Measurements from ENCODE around the gene TRABD2B. TPM values are rescaled to one million over a fixed set of nuclear protein-coding genes. Genes with fewer than 3 reads are reported as not detected.

TRABD2B gene
- total and polyA plus RNA-seq, 2 experiments from 2014 or later = 1.6 to 2.0 TPM

DNA sequence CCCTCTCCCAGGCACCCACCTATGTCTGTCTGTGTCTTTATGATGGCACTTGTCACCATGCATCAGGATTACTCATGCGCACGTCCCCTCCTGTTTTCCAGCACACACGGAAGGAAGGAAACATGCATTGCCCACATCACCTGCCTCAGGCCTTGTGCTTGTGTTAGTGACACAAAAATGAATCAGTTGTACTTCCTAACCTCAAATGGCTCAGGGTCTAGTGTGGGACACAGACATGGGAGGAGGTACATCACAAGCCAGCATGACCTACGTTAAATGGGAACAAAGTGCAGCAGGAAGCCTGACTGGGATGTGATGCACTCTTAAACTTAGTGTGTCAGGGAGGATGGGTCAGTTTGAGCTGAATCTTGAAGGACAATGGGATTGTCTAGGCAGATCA is 126.7 kb downstream of the TRABD2B start:
- Histone ChIP-seq H3K27me3 (ENCODE audit: insufficient read depth) (no peaks in the 10 kb centered on the region), H3K4me3 (no peak overlapping the region), H3K4me2 (no peak overlapping the region), H3K27ac (ENCODE audit: low read depth) (no peak overlapping the region), H3K36me3 (ENCODE audit: insufficient read depth) (no peaks in the 10 kb centered on the region), H2AFZ (no peak overlapping the region), H4K20me1 (replicated peaks; ENCODE audit: insufficient read depth) (no peaks in the 10 kb centered on the region), H3K9me2 (ENCODE audit: insufficient read depth) (no peaks in the 10 kb centered on the region), H3K4me1 (ENCODE audit: insufficient read depth) (no peaks in the 10 kb centered on the region), H3K79me2 (replicated peaks; ENCODE audit: insufficient read depth) (no peaks in the 10 kb centered on the region), H3F3A (replicated peaks; ENCODE audit: low read depth) (no peaks in the 10 kb centered on the region)
- no peak for TF ChIP-seq NANOG (IDR thresholded peaks at IDR 0.05; ENCODE audit: borderline replicate concordance)
- TF ChIP-seq JUNB (IDR thresholded peaks at IDR 0.05; ENCODE audit: unreplicated experiment) = no peak
- TF ChIP-seq CTCF (conservative IDR thresholded peaks at IDR 0.05; ENCODE audit: low read depth in 2 of 2) = no peak
- TF ChIP-seq, protein P1, sequence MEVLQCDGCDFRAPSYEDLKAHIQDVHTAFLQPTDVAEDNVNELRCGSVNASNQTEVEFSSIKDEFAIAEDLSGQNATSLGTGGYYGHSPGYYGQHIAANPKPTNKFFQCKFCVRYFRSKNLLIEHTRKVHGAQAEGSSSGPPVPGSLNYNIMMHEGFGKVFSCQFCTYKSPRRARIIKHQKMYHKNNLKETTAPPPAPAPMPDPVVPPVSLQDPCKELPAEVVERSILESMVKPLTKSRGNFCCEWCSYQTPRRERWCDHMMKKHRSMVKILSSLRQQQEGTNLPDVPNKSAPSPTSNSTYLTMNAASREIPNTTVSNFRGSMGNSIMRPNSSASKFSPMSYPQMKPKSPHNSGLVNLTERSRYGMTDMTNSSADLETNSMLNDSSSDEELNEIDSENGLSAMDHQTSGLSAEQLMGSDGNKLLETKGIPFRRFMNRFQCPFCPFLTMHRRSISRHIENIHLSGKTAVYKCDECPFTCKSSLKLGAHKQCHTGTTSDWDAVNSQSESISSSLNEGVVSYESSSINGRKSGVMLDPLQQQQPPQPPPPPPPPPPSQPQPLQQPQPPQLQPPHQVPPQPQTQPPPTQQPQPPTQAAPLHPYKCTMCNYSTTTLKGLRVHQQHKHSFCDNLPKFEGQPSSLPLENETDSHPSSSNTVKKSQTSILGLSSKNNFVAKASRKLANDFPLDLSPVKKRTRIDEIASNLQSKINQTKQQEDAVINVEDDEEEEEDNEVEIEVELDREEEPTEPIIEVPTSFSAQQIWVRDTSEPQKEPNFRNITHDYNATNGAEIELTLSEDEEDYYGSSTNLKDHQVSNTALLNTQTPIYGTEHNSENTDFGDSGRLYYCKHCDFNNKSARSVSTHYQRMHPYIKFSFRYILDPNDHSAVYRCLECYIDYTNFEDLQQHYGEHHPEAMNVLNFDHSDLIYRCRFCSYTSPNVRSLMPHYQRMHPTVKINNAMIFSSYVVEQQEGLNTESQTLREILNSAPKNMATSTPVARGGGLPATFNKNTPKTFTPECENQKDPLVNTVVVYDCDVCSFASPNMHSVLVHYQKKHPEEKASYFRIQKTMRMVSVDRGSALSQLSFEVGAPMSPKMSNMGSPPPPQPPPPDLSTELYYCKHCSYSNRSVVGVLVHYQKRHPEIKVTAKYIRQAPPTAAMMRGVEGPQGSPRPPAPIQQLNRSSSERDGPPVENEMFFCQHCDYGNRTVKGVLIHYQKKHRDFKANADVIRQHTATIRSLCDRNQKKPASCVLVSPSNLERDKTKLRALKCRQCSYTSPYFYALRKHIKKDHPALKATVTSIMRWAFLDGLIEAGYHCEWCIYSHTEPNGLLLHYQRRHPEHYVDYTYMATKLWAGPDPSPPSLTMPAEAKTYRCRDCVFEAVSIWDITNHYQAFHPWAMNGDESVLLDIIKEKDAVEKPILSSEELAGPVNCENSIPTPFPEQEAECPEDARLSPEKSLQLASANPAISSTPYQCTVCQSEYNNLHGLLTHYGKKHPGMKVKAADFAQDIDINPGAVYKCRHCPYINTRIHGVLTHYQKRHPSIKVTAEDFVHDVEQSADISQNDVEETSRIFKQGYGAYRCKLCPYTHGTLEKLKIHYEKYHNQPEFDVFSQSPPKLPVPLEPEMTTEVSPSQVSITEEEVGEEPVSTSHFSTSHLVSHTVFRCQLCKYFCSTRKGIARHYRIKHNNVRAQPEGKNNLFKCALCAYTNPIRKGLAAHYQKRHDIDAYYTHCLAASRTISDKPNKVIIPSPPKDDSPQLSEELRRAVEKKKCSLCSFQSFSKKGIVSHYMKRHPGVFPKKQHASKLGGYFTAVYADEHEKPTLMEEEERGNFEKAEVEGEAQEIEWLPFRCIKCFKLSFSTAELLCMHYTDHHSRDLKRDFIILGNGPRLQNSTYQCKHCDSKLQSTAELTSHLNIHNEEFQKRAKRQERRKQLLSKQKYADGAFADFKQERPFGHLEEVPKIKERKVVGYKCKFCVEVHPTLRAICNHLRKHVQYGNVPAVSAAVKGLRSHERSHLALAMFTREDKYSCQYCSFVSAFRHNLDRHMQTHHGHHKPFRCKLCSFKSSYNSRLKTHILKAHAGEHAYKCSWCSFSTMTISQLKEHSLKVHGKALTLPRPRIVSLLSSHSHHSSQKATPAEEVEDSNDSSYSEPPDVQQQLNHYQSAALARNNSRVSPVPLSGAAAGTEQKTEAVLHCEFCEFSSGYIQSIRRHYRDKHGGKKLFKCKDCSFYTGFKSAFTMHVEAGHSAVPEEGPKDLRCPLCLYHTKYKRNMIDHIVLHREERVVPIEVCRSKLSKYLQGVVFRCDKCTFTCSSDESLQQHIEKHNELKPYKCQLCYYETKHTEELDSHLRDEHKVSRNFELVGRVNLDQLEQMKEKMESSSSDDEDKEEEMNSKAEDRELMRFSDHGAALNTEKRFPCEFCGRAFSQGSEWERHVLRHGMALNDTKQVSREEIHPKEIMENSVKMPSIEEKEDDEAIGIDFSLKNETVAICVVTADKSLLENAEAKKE (CRISPR knock-in tag; IDR thresholded peaks at IDR 0.05) = no peak
- TF ChIP-seq REST (IDR thresholded peaks at IDR 0.05; ENCODE audit: unreplicated experiment) = no peak
- TF ChIP-seq, protein P2, sequence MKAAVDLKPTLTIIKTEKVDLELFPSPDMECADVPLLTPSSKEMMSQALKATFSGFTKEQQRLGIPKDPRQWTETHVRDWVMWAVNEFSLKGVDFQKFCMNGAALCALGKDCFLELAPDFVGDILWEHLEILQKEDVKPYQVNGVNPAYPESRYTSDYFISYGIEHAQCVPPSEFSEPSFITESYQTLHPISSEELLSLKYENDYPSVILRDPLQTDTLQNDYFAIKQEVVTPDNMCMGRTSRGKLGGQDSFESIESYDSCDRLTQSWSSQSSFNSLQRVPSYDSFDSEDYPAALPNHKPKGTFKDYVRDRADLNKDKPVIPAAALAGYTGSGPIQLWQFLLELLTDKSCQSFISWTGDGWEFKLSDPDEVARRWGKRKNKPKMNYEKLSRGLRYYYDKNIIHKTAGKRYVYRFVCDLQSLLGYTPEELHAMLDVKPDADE (IDR thresholded peaks at IDR 0.05) = no peak
- TF ChIP-seq EZH2phosphoT487 (IDR thresholded peaks at IDR 0.05; ENCODE audit: unreplicated experiment) = no peak
- TF ChIP-seq POLR2AphosphoS5 (IDR thresholded peaks at IDR 0.05; ENCODE audit: low read depth) = no peak
- no peak overlapping the region for H3K27ac Mint-ChIP-seq
- peaks cover 2% of the 10 kb centered on the region for H3K27me3 Mint-ChIP-seq (ENCODE audit: insufficient read depth, low read depth, poor library complexity)
- H3K4me3 Mint-ChIP-seq = no peak overlapping the region
- no peaks in the 10 kb centered on the region for H3K4me1 Mint-ChIP-seq
- DNase-seq (ENCODE audit: low spot score) (no peak), ATAC-seq (no peak)
- peaks cover 5% of the 10 kb centered on the region; the same call in 2 of the 3 replicates for H3K9me3 Mint-ChIP-seq
- H3K36me3 Mint-ChIP-seq (ENCODE audit: low read depth) = no peaks in the 10 kb centered on the region; the same call in 2 of the 3 replicates
